Measurements from ENCODE around the gene ATP11C.
"Not testable (repeated sequence)": the region's sequence is repeated elsewhere in the genome, so short reads cannot be mapped to it uniquely, and the experiment has no call there.

ATP11C gene

GRCh38 chrX:139708067-139708466 is 224.8 kb downstream of the ATP11C start, which contains the start of gene MCF2:
TSS of gene MCF2 (minus strand) at chrX:139708167. CDS start at chrX:139651744, 56,423 bp downstream.
- DNase-seq: no peak

- no peak for DNase-seq
These were observed 230.2 kb downstream of the ATP11C start for GRCh38 chrX:139702658-139703057.

GRCh38 chrX:139692908-139693307 is 239.9 kb downstream of the ATP11C start:
- DNase-seq: no peak

- DNase-seq: no peak
These were observed 240.4 kb downstream of the ATP11C start for GRCh38 chrX:139692506-139692849.

- DNase-seq: no peak
These were observed 240.9 kb downstream of the ATP11C start for GRCh38 chrX:139691843-139692505.

GRCh38 chrX:139691493-139691842 is 241.4 kb downstream of the ATP11C start:
- no peak for DNase-seq

- DNase-seq: not testable (repeated sequence)
These were observed 247.7 kb downstream of the ATP11C start for GRCh38 chrX:139685175-139685574.

- no peak for DNase-seq
These were observed 252.5 kb downstream of the ATP11C start for GRCh38 chrX:139680356-139680755.
